OCI-M2 (cell line): Measurements from ENCODE around the gene ASPDH.
"Not testable (repeated sequence)": the region's sequence is repeated elsewhere in the genome, so short reads cannot be mapped to it uniquely, and the experiment has no call there.

Experiments
- DNase-seq: peaks from one replicate; lab custom pipeline; 2025; ENCODE audit not compliant: unreplicated experiment; lab: John Stamatoyannopoulos, UW

The ASPDH gene

DNA sequence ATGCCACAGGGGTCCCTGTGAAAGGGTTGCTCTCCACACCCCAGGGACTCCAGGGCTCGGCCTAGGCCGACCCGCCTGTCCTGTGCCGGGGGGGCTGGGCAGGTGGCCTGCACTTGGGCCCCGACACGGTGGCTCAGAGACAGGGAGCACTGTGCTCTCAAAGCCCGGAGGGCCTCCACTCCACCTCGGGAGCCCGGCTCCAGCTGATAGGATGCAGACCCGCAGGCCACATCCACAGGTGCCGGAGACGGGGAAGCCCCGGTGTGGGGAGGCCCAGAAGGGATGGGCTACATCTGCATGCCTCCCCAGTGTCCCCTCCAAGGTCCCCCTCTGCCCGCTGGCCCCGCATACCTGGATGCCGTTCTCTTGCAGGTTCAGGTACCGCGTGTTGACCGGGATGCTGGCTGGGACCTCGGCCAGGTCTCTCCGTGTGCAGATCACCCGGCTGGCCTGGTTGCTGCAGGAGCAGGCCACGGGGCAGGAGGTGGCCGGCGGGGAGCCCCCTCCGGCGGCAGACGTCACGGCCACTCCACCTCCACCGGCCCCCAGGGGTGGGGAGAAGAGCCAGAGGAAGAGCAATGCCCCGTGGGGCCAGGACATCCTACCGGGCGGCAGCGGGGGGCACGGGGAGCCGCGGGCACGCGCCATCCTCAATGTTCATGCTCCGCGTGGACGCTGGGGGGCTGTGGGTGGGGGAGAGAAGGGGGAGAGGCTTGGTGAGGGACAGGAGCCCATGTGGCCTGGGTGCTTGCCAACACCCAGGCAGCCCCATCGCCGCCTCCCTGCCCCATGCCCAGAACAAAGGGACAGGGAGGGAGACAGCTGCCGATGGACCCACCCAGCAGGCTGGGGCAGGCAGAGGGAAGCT lies 34.7 kb upstream of the ASPDH start:
- no peak for DNase-seq

DNA sequence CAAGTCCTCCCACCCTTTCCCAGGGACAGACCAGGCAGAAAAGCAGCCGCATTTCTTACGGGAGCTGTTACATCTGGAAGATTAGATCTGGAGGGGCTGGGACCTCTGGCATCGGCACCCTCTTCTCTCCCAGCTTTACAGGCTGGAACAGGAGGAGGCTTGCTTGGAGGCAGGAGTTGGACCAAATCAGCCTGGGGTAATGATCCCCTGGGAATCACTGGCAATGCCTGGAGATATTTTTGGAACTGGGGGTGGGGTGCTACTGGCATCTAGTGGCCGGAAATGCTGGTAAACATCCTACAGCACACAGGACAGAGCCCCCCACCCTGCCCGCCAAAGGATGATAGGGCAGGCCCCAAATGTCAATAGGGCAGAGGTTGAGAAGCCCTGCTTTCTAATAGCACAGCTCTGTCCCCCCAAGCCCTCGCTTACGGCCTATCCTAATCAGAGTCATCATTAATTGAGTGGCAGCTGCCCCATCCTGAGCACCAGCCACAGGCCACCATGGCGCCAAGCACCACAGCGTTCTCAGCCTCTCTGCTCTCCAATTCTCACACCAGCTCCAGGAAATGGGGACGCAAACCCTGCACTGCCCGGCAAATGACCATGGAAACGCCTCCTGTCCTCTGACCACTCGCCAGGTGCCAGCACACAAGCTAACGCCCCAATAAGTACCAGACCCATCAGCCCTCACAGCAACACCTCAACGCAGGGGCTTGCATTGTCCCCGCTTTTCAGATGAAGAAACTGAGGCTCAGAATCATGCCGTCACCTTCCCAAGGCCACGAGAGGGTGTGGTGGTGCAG lies 33.9 kb upstream of the ASPDH start:
- DNase-seq: no peak

DNA sequence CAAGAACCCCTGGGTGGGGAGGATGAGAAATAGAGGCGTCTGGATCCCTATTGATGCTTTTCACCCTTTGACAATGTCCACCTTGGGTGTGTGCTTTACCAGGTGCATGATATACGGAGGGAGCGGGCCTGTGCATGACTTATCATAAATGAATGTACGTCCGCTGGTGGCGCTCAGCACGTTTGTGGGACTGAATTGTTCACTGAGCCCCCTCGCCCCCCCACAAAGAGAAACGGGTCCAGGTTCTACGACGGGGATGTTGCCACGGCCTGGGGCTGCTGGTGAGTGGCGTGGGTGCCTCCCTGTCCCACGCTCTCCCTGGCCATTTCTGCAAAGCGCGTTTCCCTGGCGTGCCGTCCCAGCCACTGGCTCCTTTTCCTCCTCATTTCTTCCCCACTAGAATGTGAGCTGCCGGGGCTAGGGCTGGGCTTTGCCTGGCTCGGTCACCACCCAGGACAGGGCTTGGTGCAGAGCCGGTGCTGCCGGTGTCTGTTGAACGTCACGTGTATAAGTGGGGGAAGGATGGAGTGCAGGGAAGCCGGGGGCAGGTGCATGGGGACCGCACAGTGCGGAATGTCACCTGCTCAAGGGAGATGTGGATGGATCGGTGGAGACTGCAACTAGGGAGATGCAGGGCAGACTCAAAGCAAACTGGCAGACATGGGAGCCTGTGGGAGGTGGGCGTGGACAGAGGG lies 33.0 kb upstream of the ASPDH start:
- DNase-seq: no peak

DNA sequence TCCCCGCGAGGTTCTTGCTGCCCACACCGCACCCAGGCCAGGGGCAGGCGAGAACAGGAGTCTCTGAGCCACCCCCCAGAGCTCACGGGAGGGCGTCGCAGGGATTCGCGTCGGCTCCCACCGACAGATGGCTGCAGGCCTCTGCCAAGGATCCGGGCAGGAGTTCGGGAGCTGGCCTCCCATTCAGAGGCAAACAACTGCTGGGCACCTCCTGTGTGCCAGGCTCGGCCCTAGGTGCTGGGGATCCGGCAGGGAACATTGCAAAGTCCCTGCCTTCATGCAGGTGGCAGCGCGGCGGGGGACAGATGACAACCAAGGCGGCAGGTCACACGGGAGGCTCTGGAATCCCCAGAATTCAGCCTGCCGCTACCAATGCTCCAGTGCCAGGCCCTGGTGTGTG lies 29.2 kb upstream of the ASPDH start:
- DNase-seq: no peak

DNA sequence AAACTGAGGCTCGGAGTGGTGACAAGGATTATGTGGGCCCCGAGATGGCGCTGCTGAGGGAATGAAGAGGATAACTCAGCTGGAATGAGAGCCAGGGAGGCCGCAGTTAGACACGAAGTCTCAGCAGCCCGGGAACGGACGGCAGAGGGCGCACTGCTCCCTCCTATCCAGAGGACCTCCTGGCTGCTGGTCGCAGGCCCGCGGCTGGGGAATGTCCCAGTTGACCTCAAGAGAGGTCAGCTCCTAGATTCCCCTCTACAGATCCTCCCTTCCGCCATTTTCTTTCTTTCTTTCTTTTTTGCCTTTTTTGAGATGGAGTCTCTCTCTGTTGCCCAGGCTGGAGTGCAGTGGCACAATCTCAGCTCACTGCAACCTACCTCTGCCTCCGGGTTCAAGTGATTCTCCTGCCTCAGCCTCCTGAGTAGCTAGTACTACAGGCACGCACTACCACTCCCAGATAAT lies 24.1 kb upstream of the ASPDH start:
- DNase-seq: peak; percentile 61

DNA sequence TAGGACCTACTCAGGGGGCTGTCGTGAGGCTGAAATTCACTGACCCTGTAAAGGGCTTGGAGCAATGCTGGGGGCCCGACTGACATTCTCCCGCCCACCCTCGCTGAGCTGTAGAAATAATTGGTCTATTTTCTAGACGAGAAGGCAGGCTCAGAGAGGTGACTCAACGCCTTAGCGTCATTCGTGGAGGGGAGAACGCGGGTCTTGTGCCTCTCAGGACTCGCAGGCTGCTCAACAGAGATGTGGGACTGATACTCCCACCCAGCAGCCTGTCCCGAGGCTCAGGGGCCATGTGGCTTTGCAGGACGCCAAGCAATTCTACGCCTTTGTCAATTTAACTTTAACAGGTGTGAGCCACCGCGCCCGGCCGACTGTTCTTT lies 23.6 kb upstream of the ASPDH start:
- DNase-seq: no peak

DNA sequence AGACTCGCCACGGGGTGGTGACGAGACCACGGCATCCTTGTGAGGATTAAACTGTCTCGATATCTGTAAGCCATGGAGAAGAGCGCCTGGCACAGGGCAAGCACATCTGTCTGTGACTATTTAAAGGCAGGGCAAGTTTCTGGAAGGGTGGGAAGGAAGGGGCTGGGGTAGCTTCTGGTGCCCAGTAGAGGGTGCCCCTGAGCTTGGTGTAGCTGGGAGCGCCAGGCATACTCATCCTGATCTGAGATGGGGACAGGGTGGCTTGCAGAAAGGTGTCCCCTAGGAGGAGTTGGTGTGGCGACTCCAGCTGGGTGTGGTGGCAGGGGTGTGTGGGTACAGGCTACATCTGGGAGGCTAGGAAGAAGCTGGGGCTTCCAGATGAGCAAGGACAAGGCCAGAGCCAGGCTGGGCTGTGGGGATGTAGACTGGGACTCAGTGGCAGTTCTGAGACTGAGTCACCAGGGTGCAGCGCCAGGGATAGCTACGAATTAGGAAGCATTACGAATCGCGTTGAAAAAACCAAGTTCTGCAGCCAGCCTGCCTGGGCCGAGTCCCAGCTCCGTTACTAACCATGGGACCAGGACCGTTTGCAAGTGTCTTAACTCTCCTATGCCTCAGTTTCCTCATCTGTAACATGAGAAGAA lies 23.1 kb upstream of the ASPDH start:
- no peak for DNase-seq

DNA sequence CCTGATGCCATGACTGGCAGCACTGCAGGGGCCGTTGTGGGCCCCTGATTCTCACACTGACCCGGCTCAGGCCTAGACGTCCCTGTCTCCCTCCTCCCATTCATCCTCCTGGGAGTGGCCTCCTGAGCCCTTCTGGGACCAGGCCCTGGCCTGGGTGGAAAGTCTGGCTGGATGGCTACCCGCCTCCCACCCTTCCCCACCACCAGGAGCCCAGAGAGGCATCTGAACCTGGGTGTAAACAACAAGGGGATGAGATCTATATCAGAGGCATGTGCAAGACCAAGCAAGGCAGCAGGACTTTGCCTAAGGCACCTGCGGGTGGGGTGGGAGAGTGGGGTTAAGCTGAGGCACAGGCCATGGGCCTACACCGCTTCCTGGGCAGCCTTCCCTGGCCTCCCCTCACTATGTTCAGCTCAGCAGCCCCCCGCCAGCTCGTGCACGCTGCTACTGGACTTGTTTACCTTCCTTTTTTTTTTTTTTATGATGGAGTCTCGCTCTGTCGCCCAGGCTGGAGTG lies 22.0 kb upstream of the ASPDH start:
- no peak for DNase-seq

DNA sequence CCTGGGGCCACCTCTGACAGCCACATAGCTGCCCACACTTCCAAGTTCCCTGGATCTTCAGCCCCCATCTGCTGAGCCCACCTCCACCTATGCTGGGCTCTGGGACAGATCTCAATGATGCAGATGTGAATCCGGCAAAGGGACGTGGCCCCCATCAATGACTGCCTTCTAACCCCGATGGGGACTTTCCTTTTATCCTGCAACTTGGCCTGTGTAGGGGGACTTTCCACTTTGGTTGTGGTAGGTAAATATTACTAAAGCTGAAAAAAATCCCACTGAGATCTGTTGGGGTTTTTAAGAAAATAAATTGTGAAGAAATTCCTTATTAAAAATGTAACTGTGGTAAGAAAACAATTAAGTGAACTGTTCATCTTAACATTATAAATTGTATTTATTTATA lies 20.8 kb upstream of the ASPDH start:
- DNase-seq: no peak

DNA sequence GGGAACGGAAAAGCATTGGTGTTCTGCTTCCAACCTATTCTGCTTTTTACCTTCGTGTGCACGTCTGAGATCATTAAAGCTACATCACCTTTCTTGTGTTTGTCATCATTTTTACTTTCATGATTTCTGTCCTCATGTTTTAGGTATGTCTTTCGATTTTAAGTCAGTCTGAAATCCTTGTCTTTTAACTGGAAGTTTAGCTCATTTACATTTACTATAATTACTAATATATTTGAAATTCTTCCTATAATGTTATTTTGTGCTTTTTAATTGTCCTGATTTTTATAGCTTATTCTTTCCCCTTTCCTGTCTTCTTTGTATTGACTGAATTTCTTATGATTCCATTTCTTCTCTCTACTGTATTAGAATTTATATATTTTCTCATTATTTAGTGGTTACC lies 19.2 kb upstream of the ASPDH start:
- no peak for DNase-seq

DNA sequence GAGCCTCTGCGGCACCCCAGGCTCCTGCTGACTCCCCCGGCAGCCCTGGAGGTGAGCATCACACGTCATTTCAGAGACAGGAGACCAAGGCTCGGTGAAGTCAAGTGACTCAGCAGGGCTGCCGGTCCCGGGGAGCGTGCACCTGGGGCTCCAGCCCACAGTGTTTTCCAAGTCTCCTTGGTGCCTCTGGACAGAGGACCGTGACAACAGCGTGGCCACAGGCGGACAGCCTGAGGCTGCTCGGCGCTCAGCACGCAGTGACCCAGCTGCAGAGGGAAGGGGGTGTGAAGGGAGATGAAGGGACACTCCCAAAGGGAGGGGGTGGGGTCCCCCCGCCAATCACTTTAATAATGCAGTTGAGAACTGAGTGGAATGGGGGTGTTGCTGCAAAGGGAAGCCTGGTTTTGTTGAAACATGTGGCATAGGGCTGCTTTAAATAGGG lies 17.5 kb upstream of the ASPDH start:
- DNase-seq: no peak

DNA sequence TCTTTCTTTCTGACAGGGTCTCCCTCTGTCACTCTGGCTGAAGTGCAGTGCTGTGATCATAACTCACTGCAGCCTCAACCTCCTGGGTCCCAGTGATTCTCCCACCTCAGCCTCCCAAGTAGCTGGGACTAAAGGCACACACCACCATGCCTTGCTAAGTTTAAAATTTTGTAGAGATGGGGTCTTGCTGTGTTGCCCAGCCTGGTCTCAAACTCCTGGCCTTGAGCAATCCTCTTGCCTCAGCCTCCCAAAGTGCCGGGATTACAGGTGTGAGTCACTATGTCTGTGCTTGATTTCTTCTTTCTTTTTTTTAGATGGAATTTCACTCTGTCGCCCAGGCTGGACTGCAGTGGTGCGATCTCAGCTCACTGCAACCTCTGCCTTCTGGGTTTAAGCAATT lies 14.3 kb upstream of the ASPDH start:
- not testable (repeated sequence) for DNase-seq

DNA sequence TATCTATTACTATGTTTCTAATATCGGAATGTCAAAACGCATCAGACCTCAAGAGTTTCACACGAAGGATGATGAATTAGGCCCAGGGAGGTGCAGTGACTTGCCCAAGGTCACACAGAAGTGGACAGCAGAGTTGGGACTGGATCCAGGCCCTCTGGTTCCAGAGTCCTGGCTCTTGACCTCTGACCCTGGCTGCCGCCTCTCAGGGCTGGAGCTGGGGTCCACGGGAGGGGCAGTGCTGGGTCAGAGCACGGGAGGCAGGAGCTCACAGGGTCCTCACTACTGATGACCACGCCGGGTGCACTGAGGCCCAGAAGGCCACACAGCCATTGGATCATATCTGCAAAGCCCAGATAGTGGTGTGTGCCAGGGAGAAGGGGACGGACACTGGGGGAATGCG lies 9.2 kb upstream of the ASPDH start:
- no peak for DNase-seq

DNA sequence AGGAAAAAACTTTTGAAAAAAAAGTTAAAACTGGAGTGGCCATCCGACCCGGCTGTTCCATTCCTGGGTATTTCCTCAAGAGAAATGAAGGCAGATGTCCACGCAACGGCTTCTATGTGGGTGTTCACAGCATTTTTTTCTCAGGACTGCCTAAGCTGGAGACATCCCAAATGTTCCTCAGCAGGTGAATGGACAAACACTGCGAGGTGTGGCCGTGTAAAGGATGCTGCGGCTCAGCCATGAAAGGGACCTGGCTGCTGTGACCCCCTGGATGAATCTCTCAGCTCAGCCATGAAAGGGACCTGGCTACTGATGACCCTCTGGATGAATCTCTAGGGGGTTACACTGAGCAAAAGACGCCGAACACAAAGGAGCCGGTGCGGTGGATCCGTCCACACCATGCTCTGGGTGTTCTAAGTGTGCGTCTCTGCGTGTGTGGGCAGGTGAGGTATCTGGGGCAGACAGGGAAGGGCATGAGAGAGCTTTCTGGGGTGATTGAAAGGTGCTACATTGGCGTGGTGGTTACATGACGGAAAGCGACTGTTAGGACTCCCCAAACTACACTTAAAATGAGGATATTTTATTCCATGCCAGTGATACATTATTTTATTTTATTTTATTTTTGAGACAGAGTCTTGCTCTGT lies 7.2 kb upstream of the ASPDH start:
- DNase-seq: no peak

DNA sequence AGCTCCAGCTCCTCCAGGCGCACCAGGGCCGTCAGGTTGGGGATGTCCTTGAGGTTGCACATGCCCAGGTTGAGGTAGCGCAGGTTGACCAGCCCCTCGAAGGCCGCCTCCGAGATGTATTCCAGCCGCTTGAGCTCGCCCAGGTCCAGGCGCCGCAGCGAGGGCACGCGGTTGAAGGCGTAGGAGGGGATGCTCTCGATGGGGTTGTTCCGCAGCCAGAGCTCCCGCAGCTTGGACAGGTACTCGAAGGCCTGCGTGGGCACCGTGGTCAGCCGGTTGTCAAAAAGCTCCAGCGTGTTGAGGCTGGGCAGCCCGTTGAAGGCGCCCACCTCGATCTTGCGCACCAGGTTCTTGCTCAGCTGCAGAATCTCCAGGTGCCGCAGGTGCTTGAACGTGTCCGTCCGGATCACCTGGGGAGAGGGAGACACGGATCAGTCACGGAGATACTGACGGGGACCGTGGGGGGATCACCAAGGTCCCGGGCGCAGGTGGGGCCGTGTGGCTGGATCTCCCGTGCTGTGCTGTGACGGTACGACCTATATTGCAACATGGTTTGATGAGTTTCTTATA lies 5.4 kb upstream of the ASPDH start:
- DNase-seq: no peak

DNA sequence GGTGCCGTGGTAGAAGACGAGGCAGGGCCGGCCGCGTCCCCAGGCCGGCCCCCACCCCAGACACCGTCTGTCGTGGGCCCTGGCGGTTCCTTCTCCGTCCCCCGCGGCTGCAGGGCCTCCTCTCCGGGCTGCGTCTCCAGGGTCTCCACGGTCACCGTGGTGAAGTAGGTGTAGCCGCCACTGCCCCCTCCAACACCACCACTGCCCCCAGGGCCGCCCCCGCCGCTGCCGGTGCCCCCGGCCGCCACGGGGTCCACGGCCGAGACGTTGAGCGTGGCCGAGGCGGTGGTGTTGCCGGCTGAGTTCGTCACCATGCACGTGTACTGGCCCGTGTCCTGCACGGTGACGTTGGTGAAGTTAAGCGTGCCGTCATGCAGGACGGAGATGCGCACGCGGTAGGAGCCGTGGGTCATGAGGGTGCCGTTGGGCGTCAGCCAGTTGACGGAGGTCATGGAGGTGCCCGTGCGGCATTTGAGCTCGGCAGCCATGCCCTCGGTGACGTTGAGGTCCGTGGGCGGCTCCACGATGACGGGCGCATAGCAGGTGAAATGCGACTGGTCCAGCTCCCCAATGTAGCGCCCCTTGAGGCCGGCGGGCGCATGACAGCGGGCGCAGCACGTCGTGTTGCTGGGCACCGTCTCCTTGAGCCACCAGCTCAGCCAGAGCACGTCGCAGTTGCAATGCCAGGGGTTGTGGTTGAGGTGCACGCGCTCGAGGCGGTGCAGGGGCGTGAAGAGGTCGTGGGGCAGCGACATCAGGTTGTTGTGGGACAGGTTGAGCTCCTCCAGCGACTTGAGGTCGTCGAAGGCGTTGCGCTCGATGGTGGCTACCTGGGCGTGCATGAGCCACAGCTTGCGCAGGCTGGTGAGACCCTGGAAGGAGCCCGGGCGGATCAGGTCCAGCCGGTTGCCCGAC lies 4.6 kb upstream of the ASPDH start:
- DNase-seq: no peak

DNA sequence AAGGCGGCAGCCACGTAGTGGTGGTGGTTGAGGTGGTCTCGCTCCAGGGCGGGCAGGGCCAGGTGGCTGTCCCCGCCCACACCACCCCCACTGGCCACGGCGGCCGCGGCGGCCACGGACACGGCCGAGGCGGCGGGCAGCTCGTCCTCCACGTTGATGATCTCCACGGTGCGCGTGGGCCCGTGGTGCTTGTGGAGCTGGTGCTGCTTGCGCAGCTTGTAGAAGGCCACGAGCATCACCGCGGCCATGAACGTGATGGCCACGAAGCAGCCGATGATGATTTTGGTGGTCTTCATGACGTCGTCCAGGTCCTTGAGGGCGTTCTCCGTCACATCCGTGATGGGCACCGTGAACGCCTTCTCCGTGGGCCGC lies 4.0 kb upstream of the ASPDH start:
- DNase-seq: no peak

DNA sequence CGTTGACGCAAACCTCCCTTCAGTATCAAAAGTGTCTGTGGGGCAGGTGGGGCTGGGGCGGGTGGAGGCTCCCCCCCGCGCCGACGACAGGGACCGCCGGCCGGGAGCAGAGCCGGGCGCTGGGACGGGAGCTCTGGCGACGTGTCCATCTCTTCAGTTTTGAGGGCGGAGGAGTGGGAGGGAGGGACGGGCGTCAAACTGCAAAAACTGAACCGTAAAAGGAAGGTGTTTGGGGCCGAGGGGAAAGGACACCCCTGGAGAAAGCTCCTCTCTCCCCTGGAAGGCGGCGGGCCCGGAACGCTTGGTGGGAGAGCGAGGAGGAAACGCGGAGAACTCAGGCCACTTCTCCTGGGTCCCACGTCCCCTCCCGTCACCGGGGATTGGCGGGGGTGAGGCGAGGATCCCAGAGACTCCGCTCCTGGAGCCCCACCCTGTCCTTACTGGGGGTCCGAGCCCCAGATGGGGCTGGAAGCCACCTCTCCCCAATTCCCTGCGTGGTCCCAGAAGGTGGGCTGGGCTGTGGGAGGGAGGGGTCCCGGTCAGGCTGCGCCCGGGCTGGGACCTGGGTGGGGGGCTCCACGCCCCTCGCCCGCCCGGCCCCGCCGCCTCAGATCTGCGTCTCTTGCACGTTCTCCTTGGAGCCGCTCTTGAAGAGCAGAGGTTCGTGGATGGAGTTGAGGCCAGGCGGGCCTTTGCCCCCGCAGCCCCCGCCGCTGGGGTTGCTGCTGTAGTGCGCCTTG lies 3.4 kb upstream of the ASPDH start:
- DNase-seq: no peak
